Measurements from ENCODE around the gene PITPNM3. TPM values are rescaled to one million over a fixed set of nuclear protein-coding genes. Genes with fewer than 3 reads are reported as not detected.

The PITPNM3 gene
- total RNA-seq, 2 donors from 2014 or later = 0.70 to 0.81 TPM

DNA sequence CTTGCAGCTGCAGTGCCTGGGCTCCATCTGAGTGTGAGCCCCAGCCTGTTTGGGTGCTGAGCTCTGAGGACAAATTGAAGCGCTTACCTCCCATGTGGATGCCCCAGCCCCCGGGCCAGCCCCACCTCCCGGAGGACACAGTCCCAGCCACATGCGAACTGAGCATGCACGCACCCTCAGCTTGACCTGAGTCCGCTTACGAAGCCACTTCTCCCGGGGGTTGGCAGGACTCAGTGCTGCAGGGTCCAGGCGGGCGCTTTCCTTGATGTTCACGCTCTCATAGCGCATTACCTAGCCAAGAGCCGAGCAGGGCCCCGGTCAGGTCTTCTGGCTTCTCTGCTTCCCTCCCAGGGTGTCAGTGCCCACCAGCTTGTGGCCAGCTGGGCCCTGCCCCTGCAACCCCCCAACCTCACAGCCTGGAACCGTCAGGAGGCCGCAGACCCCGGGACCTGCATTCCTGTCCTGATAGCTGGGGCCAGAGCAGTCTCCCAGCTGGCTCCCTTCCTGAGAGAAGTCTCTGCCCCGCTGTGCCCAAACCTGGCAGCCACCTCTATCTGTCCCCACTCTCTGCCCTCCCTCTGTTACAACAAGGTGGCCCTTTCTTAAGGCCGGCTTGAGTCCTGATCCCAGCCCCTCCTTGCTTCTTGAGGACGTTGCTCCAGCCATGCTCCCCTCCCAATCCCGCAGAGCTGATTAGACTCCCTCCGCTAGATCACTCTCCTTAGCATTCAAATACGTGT lies 88.1 kb downstream of the PITPNM3 start:
- no peak for DNase-seq
- H3K4me3 Mint-ChIP-seq = no peak overlapping the region
- H3K36me3 Mint-ChIP-seq (ENCODE audit: insufficient read depth in 2 of 2) = no peaks in the 10 kb centered on the region
- H3K9me3 Mint-ChIP-seq = no peaks in the 10 kb centered on the region
- no peak overlapping the region for H3K27ac Mint-ChIP-seq
- peaks cover 3% of the 10 kb centered on the region for H3K4me1 Mint-ChIP-seq (ENCODE audit: low read depth)
- ATAC-seq (replicated peaks in 1 of 2) = no peak
- H3K27me3 Mint-ChIP-seq (ENCODE audit: low read depth) = peaks cover 10% of the 10 kb centered on the region

DNA sequence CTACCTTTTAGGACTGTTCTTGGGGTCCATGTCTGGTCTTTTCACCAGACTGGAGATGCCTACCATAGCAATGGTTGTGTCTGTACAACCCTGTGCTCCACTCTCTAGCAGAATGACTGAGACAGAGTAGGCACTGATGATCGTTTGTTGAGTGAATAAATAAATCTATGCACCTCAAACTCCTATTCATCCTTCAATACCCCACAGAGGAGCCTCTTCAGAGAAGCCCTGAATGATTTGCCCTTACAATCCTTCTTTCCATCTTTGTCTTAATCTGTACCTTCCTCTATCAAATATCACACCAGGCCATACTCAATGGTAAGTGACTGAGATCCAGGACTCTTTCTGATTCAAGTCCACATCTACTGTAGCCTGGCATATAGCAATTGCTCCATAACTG lies 88.8 kb downstream of the PITPNM3 start:
- Mint-ChIP-seq H3K9me3 (no peaks in the 10 kb centered on the region), H3K36me3 (ENCODE audit: insufficient read depth in 2 of 2) (no peaks in the 10 kb centered on the region), H3K4me3 (no peak overlapping the region), H3K4me1 (ENCODE audit: low read depth) (peaks cover 2% of the 10 kb centered on the region), H3K27ac (no peak overlapping the region), H3K27me3 (ENCODE audit: low read depth) (peaks cover 10% of the 10 kb centered on the region)
- ATAC-seq (replicated peaks in 1 of 2) (no peak), DNase-seq (no peak)

DNA sequence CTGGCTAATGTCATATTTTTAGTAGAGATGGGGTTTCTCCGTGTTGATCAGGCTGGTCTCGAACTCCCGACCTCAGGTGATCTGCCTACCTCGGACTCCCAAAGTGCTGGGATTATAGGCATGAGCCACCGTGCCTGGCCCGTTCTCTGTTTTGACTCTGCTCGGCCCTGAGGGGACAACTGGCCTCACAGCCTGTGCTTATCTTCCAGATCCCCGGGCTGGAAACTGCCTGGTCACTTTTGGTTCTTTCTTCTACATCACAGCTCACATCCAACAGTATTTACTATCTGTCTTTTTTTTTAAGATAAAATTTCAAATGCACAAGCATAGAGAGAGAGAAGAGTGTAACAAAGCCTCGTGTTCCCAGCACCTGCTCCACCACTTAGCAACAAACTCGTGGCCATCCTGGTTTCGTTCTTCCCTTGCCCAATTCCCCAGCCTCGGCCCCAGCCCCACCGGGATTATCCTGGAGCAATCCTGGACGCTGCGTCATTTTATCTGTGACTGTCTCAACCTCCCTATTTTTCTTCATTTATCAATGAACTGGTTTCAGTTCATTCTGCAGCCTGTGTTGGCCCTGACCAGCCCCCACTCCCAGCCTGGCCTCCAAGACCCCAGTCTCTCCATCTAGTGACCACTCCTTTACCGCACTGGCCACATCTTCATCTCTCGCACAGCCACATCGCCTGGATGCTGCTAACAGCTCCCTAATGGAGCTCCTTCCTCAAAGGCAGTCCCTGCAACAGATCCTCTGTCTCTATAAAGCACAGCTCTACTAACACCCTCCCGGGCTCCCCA lies 91.0 kb downstream of the PITPNM3 start:
- Mint-ChIP-seq H3K27me3 (ENCODE audit: low read depth) (peaks cover 10% of the 10 kb centered on the region), H3K4me1 (ENCODE audit: low read depth) (peaks cover 17% of the 10 kb centered on the region), H3K36me3 (ENCODE audit: insufficient read depth in 2 of 2) (no peaks in the 10 kb centered on the region), H3K9me3 (no peaks in the 10 kb centered on the region), H3K27ac (no peak overlapping the region), H3K4me3 (no peak overlapping the region)
- ATAC-seq (replicated peaks in 1 of 2) = no peak
- no peak for DNase-seq

DNA sequence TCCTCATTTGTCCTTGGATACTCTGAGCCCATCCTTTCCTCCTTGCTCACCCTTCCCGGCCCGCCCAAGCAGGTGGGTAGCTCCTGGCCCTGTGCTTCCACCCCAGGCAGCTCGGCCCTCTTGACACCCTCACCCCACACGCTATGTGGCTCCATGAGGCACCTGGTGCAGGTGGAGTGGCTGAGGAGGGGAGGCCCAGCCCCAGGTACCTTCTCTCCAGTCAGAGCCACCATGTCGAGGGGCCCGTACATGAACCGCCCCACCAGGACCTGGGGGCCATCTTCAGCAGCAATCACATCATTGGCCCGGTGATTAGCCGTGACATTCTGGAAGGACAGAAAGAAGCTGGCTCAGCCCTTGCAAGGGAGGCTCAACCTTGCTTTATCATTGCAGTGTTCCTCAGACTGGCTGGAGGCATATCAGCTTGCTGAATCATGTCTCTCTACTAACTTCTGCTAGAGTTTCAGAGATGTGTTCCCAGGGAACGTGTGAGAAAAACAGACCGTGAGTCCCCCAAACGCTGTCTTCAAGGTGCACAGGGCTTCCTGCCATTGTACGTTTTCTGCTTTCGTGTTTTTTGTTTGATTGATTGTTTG lies 91.8 kb downstream of the PITPNM3 start:
- peaks cover 17% of the 10 kb centered on the region for H3K4me1 Mint-ChIP-seq (ENCODE audit: low read depth)
- no peaks in the 10 kb centered on the region for H3K9me3 Mint-ChIP-seq
- H3K27ac Mint-ChIP-seq = no peak overlapping the region
- peaks cover 10% of the 10 kb centered on the region for H3K27me3 Mint-ChIP-seq (ENCODE audit: low read depth)
- no peak overlapping the region for H3K4me3 Mint-ChIP-seq
- no peak for ATAC-seq (replicated peaks in 1 of 2)
- H3K36me3 Mint-ChIP-seq (ENCODE audit: insufficient read depth in 2 of 2) = no peaks in the 10 kb centered on the region
- no peak for DNase-seq

DNA sequence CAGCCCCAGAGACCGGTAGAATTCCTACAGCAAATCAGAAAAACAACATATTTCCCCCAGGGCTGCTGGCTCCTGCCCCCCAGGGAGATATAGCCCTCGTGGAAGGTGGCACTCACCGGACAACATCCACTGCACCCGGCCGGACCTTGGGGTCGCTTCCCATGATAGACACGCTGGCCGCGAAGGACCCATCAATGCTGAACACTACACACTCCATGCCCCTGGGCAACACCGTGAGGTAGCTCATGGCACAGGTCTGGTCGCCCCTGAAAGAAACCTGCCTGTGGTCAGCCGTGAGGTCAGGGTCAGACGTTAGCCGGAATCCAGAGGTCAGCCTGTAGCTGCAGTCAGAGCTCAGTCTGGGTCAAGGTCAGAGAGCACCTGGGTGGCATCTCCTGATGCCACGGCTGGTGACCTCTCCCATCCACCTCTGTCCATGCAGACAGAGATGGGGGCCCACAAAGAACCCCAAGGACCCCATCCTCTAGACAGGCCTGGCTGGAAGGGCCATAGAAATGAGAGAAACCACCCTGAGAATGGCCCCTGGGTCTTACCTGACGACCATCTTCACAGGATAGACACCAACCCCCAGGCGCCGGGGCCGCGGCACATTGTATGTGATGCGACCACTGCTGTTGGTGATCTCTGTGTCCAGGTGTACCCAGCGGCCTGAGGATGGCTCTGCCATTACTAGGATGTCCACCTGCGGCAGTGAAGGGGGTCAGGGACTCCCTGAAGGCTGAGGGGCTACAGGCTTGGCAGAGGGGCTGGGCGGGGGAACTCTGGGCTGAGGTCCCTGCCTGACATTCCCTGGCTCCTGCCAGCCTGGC lies 92.5 kb downstream of the PITPNM3 start:
- Mint-ChIP-seq H3K36me3 (ENCODE audit: insufficient read depth in 2 of 2) (no peaks in the 10 kb centered on the region), H3K4me3 (no peak overlapping the region), H3K27me3 (ENCODE audit: low read depth) (peaks cover 10% of the 10 kb centered on the region), H3K4me1 (ENCODE audit: low read depth) (peaks cover 17% of the 10 kb centered on the region), H3K27ac (no peak overlapping the region), H3K9me3 (no peaks in the 10 kb centered on the region)
- DNase-seq (no peak), ATAC-seq (replicated peaks in 1 of 2) (no peak)

DNA sequence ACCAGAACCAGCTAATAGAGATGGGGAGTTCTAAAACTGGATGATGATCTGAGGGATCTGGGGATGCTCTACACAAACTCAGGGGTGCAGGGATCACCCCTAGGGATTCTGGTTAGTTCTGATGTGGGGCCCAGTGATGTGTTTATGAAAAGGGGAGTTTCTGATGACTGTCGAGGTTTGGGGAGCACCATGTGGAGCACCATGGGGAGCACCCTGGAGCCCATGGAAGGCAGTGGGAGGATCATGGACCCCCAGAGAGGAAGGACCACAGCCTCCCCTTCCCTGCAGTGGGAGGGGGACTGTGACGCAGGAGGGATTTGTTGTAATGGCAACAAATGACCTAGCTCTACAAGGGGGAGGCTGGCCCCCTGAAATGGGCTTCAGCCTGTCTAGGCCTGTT lies 93.7 kb downstream of the PITPNM3 start:
- peaks cover 10% of the 10 kb centered on the region for H3K27me3 Mint-ChIP-seq (ENCODE audit: low read depth)
- peaks cover 17% of the 10 kb centered on the region for H3K4me1 Mint-ChIP-seq (ENCODE audit: low read depth)
- DNase-seq (no peak), ATAC-seq (replicated peaks in 1 of 2) (no peak)
- H3K27ac Mint-ChIP-seq = no peak overlapping the region
- no peaks in the 10 kb centered on the region for H3K9me3 Mint-ChIP-seq
- H3K36me3 Mint-ChIP-seq (ENCODE audit: insufficient read depth in 2 of 2) = no peaks in the 10 kb centered on the region
- no peak overlapping the region for H3K4me3 Mint-ChIP-seq

DNA sequence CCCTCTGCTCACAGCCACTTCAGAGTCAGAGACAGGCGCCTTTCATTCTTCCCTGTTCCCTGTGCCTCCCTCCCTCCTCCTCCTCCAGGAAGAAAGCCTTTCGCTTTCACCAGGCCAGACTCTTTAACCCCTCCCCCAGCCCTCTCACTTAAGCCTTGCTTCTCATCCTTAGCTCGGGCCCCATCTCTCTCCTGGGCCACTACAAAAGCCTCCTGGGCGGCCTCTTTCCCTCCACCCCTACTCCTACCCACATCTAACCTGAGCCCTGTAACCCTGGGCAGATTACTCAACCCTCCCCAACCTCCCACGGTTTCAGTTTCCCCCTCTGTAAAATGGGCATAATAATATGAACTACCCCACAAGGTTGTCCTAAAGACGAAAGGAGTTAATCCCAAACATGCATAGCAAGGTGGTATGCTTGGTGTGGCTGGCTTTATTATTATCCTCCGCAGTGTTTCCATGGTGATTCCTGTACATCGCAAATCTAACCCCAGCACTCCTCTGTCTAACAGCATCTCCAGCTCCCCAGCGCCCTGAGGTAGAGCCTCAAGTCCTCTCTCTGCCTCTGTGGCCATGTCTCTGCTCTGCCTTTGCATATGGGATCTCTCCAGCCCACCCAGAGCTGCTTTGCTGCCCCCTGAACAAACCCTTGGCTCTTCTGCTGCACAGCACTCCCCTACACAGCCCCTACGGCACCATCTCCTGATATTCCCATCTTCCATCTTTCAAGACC lies 94.4 kb downstream of the PITPNM3 start:
- Mint-ChIP-seq H3K4me1 (ENCODE audit: low read depth) (peaks cover 21% of the 10 kb centered on the region), H3K4me3 (no peak overlapping the region), H3K9me3 (no peaks in the 10 kb centered on the region), H3K36me3 (ENCODE audit: insufficient read depth in 2 of 2) (no peaks in the 10 kb centered on the region), H3K27ac (no peak overlapping the region), H3K27me3 (ENCODE audit: low read depth) (peaks cover 10% of the 10 kb centered on the region)
- ATAC-seq (replicated peaks in 1 of 2) = peak; percentile 63 to 83
- DNase-seq = peak in 1 of 2 donors; percentile 36

DNA sequence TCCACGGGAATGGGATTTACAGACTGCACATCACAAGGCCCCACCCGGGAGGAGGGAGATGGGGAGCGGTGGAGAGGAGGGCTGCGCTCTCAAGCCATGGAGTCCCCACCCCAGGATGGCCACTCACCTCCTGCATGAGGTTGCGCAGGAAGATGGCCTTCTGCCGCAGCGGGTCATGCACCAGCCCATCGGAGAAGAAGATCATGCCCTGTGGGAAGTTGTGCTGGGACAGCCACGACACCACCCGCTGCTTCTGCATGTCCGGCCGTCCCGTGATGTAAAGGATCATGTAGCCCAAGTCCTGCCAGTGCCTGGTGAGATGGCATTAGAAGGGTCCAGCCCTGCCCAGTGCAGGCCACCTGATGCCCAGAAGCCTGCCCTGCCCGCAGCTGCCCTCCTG lies 95.1 kb downstream of the PITPNM3 start:
- H3K36me3 Mint-ChIP-seq (ENCODE audit: insufficient read depth in 2 of 2) = no peaks in the 10 kb centered on the region
- no peak for ATAC-seq (replicated peaks in 1 of 2)
- H3K9me3 Mint-ChIP-seq = no peaks in the 10 kb centered on the region
- peaks cover 25% of the 10 kb centered on the region for H3K4me1 Mint-ChIP-seq (ENCODE audit: low read depth)
- H3K27ac Mint-ChIP-seq = no peak overlapping the region
- DNase-seq = no peak
- no peak overlapping the region for H3K4me3 Mint-ChIP-seq
- H3K27me3 Mint-ChIP-seq (ENCODE audit: low read depth) = peaks cover 9% of the 10 kb centered on the region

DNA sequence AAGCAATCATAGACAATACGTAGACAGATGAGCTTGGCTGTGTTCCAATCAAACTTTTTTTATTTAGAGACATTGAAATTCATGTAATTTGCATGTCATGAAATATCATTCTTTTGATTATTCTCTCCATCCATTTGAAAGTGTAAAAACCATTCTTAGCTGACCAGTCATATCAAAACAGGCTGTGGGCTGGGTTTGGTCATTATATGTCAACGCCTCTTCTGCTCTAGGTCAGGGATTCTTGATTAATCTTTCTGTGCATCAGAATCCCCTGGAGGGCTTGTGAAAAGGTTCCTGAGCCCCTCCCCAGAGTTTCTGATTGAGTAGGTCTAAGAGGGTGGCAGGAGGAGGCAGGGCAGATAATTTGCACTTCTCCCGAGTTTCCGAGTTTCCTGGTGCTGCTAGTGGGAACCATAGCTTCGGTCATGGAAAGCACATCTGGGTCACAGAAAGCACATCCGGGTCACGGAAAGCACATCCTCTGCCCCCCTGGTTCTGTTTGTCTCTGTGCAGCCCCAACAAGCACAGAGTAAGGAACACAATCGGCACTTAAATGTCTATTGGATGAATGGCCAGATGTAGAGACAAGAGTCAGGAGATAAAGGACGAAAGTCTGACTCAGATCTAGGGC lies 95.7 kb downstream of the PITPNM3 start:
- no peak overlapping the region for H3K4me3 Mint-ChIP-seq
- H3K27me3 Mint-ChIP-seq (ENCODE audit: low read depth) = peaks cover 3% of the 10 kb centered on the region
- ATAC-seq (replicated peaks in 1 of 2) (peak in 1 of 2 donors; percentile 32), DNase-seq (no peak)
- H3K9me3 Mint-ChIP-seq = no peaks in the 10 kb centered on the region
- H3K4me1 Mint-ChIP-seq (ENCODE audit: low read depth) = peaks cover 25% of the 10 kb centered on the region
- H3K36me3 Mint-ChIP-seq (ENCODE audit: insufficient read depth in 2 of 2) = no peaks in the 10 kb centered on the region
- H3K27ac Mint-ChIP-seq = no peak overlapping the region

DNA sequence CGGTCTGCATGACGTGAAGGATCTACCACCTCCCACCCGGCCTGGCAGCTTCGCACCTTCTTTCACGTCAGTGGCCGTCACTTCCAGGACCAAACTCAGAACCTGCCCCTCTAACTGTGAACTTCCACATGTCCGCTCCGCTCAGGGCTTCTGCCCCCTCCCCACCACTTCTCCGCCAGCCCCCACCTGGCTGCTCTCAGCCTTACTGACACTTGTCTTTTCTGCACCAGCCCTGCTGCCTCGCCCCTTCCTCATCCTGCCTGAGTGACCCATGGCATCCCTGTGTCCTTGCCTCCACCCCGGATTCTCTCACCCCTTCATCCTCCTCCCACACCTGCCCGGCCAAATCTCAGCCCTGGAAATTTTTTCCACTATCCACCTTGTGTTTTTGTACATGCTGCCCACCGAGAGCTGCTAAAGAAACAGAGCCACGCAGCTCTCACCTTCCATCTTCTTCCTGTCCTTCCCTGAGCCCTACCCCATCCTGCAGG lies 97.8 kb downstream of the PITPNM3 start:
- H3K27ac Mint-ChIP-seq = no peak overlapping the region
- H3K36me3 Mint-ChIP-seq (ENCODE audit: insufficient read depth in 2 of 2) = no peaks in the 10 kb centered on the region
- H3K4me1 Mint-ChIP-seq (ENCODE audit: low read depth) = peaks cover 25% of the 10 kb centered on the region
- H3K27me3 Mint-ChIP-seq (ENCODE audit: low read depth) = no peaks in the 10 kb centered on the region
- H3K9me3 Mint-ChIP-seq = no peaks in the 10 kb centered on the region
- ATAC-seq (replicated peaks in 1 of 2) = no peak
- H3K4me3 Mint-ChIP-seq = no peak overlapping the region
- DNase-seq = no peak

DNA sequence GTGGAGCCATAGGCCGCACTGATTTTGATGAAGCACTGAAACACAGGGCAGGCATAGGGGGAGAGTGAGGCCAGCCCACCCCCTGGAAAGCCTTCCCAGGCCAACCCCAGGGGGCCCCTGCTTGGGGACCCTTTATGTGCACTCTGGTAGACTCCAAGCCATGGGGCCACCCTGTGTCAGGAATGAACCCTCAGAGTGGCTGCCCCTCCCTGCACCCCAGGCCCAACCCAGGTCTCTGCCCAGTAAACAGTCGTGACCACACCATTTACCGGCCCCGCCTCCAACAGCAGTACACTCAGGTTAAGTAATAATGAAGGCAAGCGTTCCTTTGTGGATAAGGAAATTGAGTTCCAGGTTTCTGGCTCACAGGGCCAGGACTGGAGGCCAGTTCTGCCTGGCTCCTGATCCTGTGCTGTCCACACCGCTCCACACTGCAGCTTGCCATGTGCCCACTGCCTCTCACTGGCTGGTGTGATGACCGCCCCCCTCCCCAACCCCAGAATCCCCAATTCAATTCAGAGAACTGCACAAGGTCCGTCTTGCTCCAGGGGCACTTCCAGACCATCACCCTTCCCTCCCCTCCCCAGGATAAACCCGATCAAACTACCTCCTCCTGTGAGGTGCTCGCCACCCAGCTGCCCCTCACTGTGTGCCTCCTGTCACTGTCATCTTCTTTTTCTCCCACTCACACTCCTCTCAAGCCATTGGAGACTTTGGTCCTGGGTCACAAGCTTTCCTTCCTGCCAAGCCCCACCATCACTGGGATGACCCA lies 98.5 kb downstream of the PITPNM3 start:
- H3K27me3 Mint-ChIP-seq (ENCODE audit: low read depth) = no peaks in the 10 kb centered on the region
- no peak overlapping the region for H3K4me3 Mint-ChIP-seq
- no peak overlapping the region for H3K27ac Mint-ChIP-seq
- no peak for ATAC-seq (replicated peaks in 1 of 2)
- H3K36me3 Mint-ChIP-seq (ENCODE audit: insufficient read depth in 2 of 2) = no peaks in the 10 kb centered on the region
- no peaks in the 10 kb centered on the region for H3K9me3 Mint-ChIP-seq
- peaks cover 25% of the 10 kb centered on the region for H3K4me1 Mint-ChIP-seq (ENCODE audit: low read depth)
- no peak for DNase-seq

All from activated T-cell treated with anti-CD3 and anti-CD28 coated beads, Interleukin-2, amount 50 U/mL, for 72 hours (primary cell).